C1 segment of cervical spinal cord (tissue), 14 donors: ENCODE measurements around the gene MAST4.

Experiments
- DNase-seq, 14 donors: peaks; one replicate each; lab custom pipeline; 2025; lab: John Stamatoyannopoulos, UW

MAST4 gene

DNA sequence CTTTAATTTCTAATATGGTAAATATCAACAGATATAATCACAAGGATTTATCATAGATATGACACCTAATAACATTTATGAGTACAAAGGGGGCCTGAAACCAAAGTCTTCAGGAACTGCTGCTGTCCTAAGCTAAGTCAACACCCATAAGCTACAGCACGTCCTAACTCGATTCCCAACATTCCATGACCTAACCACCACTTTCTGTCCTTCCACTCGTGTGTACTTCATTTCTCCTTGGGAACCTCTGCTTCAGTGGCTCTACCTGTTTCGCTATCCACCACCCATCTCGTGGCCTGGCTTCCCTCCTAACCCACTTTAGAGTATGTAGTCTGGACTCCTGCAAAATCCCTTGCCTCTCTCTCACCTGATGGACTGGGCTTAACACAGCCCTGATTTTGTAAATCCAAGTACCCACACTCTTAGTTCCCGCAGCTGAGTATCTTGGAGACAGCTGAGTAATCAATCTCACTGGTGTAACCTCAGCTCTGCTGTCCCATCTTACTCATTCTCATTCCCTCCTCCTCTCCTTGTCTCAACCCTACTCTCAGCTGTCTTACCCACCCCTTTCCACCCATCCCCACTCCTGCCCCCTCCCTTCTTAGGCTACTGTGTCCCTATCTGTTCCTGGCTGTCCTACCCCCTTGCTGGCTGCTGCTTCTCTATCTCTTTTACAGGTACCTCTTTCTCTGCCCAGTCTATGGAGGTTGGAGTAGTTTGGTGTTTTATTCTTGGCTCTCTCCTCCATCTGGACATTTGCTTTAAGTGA lies 101.8 kb downstream of the MAST4 start:
- no peak for DNase-seq

DNA sequence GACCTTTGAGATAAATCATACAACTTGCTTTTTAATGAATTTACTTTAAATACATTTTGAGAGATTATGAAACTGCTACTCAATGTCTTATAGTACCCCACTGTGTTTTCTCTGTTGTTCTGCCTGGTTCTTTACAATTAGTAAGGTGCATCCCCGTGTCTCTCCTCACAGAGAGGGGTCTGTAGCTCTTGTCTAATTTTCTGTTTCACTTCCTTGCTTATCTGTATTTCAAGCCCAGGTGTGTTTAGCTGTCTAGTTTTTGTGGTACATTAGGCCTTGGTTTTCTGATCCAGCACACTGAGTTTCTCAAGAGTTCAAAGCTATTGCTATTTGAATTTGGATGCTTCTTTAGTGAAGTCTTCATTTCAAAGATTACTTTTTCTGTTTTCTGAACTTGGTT lies 105.1 kb downstream of the MAST4 start:
- DNase-seq, result no peak

DNA sequence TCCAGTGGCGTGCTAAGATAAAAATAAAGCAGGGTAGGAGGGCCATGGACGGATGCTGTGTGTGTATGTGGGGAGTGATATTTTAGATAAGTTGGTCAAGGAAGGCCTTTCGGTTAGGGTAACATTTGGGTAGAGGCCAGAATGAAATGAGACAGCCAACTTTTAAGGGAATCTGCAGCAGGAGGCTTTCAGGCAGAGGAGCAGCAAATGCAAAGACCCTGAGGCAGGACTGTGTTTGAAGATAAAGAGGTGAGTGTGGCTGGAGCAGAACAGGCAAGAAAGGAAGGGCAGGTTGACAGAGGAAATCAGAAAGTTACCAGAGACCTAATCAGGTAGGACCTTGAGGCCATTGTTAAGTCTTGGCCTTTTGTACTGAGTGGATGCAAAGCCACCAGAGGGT lies 106.2 kb downstream of the MAST4 start:
- no peak for DNase-seq

DNA sequence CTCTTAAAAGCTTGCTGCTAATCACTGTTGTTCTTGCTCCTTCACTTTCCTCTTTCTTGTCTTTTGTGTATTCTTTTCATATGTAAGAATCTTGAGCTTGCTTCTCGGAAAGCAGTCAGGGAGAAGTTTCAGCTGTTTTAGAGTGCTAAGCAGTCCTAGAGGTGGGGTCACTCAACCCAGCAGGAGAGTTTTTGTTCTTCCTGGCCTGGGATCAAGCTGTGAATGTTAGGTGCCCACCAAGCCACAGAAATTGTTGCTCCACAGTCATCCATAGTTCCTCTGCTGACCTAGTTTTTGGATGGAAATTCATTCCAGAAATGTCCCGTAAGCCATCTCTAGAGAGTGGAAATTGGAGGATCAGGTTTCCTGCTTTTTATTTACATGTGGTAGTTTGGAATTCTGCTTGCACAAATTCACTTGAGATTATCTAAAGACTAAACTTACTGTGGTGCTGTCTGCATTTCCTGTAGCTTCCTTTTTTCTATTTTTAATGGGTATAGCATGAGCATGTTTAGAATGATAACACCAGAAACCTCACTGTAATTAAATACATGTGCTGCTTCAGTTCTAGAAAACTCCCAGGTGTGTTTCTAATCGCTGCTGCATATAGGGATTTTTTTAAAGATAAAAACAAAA lies 108.7 kb downstream of the MAST4 start:
- DNase-seq, result no peak

DNA sequence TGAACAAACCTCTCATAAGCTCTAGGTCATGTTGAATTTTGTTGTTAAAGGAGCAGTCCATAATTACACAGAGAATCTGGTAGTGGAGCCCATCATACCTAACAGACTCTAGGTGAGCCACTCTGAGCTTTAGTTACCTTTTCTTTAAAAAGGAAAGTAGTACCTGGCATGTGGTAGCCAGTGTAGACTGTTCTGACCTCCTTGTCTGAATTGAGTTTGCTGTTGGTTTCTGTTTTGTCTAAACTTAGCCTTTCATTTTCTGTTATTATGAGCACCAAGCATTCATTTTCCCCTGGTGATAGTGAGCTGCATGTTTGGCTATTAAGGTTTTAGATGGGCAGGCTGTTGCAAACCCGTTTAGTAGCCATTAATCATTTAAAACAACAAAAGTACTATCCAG lies 112.2 kb downstream of the MAST4 start:
- DNase-seq, result no peak

DNA sequence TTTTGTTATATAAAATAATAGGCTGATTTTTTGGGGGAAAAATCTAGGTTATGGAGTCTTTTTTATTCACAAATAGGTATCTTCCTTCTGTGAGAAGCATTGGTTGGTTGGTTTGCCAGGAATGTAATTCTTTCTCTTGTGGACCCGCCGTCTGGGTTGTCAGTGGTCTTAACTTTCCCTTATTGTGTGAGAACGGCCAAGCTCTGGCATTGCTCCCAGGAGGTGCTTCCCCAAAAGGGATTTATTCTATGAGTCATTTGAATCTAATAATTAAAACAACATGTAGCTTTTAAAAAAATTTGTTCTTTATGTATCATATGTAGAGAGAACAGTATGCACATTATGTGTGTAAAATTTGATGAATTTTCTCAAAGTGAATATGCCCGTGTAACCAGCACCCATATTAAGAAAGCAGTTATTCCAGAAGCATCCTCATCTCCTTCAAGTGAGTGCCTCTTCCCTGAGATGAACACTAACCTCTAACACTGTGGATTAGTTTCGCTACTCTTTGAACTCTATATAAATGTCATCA lies 114.4 kb downstream of the MAST4 start:
- no peak for DNase-seq

DNA sequence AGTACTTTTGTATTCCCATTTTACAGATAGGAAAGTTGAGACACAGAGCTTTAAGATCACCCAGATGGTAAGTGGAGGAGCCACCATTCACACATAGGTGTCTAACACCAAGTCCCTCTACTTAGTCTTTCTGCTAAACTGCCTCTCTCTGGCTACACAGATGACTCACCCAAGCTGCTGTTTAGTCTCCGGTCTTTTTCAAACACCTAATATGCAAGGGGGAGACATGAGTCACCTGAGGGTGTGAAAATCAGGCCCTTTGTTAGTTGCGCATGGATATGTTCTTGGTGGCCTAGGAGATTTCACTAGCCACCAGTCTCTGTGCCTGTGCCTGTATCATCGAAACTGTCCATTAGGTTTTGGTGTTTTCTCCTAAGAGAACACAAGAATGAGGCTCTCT lies 117.8 kb downstream of the MAST4 start:
- no peak for DNase-seq

DNA sequence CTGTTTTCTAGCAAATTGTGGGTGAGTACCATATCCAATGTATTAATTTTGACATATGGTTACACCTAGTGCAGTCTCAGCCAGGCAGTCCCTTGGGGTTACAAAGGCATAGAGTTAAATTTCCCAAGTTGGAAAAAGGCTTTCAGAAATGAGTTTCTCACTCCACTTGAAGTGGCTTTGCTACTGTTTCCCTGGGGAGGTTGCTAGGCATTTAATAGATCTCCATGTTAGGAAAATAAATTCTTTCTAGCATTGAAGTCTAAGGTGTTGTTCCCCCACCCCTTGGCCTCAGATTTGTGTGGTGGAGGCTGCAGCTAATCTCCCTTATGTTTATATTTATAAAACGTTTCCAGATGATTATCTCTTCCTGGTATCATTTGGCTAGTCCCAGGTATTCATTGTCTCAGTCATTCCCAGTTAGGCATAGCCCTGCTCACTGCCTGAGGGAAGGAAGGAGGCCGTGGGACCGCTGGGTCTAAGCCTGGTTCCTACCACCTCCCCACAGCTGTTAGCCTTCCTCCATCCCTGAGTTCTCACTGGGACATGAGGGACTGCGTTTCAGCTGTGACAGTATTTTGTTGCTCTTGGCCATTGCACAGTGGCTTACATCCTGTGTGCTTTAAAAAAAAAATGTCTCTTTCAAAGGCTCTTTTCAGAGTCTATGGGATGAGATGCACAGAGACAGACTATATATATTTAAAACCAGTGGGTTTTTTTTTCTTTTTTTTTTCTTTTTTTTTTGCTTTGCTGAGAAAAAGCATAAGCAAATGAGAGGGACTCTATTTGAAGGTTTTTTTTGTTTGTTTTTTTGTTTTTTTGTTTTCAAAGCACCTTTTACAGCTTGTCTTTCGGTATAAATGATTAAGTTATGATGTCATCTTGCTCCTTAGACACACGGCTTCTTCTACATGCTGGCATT lies 121.5 kb downstream of the MAST4 start:
- DNase-seq, result no peak

DNA sequence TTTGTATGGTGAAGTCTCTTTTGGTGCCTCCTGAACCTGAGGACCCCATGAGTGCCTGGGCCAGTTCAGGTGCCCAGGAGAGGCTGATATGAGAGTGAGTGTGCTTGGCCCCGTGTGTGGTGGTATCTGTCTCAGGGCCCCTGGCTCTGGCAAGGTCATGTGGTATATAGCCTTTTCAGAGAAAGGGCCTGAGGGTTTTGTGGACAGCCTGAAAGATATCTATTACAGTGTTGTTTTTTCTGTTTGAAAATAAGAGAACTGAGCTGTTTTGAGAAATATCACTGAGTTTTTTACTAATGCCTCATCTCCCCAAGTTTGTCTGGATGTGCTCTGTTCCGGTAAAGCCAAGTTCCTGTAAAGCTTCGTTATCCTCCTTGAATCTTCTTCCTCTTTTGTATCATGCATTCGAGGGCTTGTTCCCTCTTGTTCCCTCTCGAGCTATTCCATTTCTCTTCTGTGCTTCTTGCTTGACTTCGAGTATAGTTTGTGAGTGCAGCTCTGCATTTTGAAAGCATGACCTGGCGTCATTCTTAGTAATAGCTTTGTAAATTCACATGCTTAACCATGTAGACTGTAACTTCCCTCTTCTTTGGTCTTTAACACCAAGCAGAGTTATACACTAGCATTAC lies 122.3 kb downstream of the MAST4 start:
- DNase-seq, result no peak

DNA sequence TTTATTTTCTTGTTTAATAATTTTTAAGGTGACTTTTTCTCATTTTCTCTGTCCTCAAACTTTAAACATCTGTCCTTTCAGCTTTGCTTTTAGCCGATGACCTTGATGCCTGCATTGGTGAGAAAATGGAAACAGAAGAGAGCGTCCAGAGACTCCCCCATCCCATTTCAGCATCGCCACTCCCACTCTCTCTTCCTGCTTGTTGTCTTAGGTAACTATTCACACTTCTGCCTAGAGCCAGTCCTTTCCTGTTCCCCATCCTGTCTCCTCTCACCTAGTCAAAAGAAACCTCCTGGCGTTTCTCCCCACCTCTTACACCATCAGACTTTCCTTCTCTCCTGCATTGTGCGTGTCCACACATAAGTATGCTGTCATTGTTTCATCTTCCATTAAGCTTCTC lies 124.6 kb downstream of the MAST4 start:
- no peak for DNase-seq

DNA sequence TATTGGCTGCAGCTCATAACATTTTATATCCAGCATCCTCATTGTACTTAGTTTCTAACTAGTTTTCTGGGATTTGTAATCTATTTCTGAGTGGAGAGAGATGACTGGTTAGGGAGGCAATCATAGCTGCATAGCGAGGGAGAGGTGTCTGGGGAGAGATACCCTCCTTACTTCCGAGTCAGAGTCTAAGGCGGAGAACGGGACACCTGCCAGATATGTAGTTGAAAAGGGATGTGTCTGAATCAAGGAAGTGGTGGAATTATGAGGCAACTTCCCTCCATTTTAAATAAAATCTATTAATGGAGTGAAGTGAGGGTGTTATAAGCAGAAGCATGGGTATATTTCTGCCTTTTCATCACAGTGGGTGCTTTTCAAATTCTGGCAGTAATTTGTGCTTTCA lies 126.5 kb downstream of the MAST4 start:
- no peak for DNase-seq

DNA sequence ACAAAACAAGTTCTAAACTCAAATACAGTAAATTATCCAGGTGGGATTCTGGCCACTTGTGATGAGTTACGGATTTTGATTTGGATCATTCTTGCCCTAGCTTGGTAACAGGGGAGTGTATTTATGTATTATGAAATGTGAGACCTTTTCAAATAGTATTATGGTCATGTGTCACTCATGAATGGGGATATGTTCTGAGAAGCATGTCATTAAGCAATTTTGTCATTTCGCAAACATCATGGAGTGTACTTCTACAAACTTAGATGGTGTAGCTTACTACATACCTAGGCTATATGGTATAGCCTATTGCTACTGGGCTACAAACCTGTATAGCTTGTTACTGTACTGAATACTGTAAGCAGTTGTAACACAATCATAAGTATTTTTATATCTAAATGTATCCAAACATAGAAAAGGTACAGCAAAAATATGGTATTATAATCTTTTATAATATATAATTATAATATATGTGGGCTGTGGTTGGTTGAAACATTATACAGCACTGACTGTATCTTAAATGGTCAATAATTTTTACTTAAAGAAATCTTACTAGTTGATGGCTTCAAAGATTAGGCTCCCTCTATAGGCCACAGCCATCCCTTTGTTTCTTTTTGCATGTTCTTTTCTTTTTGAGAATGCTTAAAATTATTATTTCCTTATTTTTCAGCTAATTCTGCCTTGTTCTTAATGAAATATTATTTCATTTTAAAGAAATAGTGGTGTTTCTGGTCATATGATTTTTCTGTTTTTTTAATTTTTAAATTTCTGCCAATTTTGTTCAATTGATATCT lies 128.4 kb downstream of the MAST4 start:
- no peak for DNase-seq

DNA sequence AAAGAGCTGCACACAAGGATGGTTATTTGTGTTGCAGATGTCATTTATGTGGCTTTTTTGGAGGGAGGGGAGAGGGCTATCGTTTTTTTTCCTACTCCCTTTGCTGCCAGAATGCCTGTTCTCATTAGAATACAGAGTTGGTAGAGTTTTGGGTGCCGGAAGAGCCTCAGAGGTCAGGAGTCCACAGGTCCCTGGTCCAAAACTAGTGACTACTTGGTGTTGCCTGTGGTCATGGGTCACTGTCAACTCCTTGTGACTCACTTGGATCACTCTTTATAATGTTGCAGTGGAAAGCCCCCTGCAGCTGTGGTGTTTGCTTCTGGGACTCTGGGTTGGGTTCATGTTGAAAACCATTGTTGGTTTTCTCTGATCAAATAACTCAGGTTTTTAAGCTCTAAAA lies 131.4 kb downstream of the MAST4 start:
- no peak for DNase-seq

DNA sequence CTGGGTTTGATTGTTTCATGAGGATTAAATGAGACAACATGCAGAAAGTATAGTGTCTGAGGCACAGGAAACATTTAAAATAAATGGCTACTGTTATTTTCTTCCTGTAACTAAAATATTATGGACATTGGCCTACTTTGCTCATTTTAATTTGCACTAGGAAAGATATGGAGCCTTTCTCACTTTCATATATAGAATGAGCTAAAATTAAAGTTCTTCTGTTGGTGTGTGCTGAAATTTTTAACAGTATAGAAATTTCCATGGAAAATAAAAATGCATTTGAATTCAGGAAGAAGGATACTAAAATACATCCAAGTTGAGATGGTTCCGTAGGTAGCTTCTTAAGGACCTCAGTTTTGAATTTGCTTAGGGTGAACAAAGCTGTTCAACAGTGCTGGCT lies 131.9 kb downstream of the MAST4 start:
- DNase-seq, result no peak

DNA sequence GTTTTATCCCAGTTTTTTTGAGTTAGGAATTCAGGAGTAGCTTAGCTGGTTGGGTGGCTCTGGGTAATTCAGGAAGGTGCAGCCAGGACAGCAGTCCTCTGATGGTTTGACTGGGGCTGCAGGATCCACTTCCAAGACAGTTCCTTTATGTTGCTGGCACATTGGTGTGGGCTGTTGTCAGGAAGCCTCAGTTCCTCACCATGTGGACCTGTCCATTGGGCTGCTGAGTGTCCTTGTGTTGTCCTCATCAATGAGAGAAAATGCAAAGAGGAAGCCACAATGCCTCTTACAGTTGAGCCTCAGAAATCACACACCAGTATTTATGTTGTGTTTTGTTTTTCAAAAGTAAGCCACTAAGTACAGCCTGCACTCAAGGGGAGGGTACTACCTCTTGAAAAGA lies 140.9 kb downstream of the MAST4 start:
- DNase-seq, result no peak

DNA sequence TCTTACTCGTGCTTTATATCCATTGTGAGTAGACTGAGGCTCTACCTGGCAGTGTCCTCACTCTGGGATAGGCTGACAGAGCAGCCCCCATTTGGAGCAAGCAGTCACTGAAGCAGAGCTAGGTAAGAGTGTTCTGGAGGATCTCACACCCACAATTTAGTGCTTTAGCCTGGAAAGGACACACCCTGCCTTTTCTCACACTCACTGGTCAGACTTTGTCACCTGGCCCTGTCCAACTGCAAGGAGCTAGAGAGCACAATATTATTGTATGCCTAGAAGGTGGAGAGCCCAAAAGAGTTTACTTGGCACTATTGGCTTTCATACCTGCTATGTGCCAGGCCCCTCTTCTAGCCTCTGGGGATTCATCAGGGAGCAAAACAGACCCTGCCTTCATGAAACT lies 141.9 kb downstream of the MAST4 start:
- DNase-seq, result no peak

DNA sequence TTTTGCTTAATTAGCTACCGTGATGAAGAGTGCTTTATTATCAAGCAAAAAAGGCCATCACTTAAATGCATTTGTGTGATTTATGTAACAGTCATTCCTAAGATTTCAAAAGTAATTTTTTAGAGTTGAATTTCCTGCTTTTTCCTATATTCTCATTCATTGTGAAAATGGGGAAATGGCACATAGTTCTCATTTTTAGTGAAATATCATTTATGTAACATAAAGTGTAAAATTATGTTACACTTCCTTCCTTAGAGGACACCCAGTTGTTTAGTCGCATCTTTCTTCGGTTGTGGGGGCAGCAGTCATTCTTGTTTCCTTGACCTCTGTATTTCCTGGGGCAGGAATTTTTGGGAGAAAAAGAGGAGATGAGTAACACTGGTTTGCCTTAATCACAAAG lies 142.8 kb downstream of the MAST4 start:
- no peak for DNase-seq

DNA sequence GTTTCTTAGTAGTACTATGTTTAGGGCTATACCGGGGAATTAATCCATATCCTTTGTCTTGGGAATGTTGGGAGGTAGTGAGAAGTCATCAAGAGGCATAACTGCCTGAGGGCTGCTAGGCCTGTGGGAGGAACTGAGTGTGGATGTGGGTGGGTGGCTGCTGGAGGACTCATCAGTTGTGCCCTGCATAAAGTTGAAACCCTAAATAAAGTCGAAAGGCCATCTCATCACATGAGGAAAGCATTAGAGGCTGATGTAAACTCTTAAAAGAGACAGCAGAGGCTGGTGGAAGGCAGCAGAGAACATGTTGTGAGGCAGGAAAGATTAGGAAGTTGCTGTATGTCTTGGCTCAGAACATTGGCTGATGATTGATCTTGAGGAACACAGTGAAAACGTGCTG lies 143.8 kb downstream of the MAST4 start:
- DNase-seq, result no peak

DNA sequence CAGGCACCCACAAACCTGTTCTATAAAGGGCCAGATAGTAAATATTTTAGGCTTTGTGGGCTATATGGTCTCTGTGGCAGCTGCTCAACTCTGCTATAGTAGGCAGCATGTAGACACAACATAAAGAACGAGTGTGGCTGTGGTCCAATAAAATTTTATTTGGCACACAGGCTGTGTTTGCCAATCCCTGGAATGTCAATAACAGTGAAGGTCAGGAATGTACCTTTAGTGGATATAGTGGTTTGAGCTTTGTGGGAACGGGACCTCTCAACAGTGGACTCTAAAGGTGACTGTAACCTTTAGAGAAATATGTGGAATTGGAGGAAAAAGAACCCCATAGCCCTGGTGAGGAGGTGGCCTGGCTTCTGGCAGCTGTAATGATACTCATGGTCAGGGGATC lies 145.2 kb downstream of the MAST4 start:
- DNase-seq, result no peak

DNA sequence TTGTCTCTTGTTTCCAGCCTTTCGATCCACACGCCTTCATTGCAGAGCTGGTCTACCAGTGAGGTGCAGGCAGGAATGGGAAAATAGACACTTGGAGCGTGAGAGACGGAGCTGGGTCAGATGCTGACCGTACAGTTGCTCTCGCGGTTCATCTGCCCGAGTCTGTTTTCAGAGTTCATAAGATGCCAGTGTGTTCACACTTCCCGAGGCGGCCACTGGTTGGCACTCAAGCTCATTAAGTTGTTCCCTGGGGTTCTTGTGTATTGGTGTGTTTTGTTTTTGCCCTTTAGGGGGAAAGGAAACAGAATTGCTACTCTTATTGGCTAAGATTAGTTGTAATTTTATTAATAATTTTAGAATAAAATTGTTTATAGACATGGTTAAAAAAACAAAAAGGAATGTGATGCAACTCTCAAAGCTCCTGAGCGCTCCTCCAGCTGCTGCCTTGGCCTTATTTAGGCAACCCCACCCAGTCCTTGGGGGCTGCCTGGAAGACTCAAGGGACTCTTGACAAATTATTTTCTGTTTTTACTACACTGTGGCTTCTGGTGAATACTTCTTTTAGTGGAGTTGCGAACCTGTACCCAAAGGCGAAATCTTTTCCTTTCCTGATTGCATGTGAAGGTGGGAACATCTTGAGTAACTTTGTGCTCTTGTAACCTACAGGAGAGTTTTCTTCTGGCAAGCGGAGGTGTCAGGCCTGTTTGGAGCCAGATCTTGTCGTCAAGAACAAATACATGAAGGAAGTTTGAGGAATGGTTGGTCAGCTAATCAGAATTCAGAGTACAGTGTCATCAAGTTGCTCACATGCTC lies 146.1 kb downstream of the MAST4 start:
- peak in 1 of 14 donors; percentile 7 for DNase-seq
